ENCODE results near the gene HTRA1.

The HTRA1 gene

DNA sequence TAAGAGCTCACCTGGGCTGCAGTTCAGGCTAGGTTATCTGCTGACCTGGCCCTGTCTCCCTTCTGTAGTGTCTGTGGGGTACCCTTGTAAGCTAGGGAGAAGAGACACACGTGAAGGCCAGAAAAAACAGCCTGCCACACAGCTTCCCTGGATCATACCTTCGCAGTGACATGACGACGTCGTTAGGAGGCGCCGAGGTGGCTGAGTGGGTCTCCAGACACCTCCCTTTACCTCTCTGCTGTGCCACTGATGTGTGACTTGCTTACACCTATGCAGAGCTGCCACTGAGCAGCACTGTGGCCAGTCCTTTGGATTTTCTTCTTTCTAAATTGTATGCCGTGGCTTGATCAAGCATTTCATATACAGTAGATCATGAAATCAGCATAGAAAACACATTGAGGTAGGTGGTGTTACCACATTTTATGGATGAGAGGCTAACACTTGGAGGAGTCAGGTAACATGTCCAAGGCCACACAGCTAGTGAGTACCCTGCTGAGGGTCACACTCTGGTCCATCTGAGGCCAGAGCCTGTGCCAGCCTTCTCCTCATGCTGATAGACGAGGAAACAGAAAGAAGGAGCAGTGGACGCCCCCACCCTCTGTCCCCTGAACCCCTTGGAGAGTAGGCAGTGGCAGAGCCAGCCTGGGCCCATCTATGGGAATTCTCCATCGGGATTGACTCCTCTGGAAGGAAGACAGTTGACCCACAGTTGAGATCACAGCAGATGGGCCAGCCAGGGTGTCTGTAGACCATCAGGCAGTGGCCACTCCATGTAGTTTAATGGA, 23.1 kb downstream of the HTRA1 start:
- peaks cover 19% of the 10 kb centered on the region for H3K79me1 ChIP-seq (ENCODE audit: low read length)
- H3K4me3 ChIP-seq (ENCODE audit: low read depth, low read length): no peak overlapping the region
- H3K27ac ChIP-seq (ENCODE audit: low read depth, low read length): no peak overlapping the region
- no peak overlapping the region for H3K9ac ChIP-seq (ENCODE audit: low read length)
- DNase-seq: no peak
- peak overlapping the region; percentile 56 for H2BK12ac ChIP-seq (ENCODE audit: low read length)
- no peak overlapping the region for H3K14ac ChIP-seq (ENCODE audit: low read length)
- peaks cover 4% of the 10 kb centered on the region for H3K9me3 ChIP-seq (ENCODE audit: insufficient read depth, low read depth, low read length)
- H3K4me1 ChIP-seq (ENCODE audit: control insufficient read depth in 1 of 2, insufficient read depth in 2 of 2, low read length in 2 of 2): peaks cover 21 to 23% of the 10 kb centered on the region in 2 experiments
- H2BK120ac ChIP-seq (ENCODE audit: insufficient read depth, low read length, poor library complexity): no peak overlapping the region
- peak overlapping the region; percentile 10 for H2AK5ac ChIP-seq (ENCODE audit: low read length)
- H3K27me3 ChIP-seq (ENCODE audit: insufficient read depth, low read length): no peaks in the 10 kb centered on the region
- WGBS (ENCODE audit: extremely low coverage, insufficient coverage, insufficient read length): no CpG with 5 or more reads among the region's 11 CpGs
- H3K4me2 ChIP-seq (ENCODE audit: low read length): no peak overlapping the region
- peak overlapping the region; percentile 33 for H2BK5ac ChIP-seq (ENCODE audit: low read depth, low read length, poor library complexity)
- H3K36me3 ChIP-seq (ENCODE audit: control insufficient read depth in 1 of 2, insufficient read depth in 2 of 2, low read length in 2 of 2): peaks cover 4 to 6% of the 10 kb centered on the region in 2 experiments
- no peak overlapping the region for H3K4ac ChIP-seq (ENCODE audit: low read depth, low read length)
- H2AFZ ChIP-seq (ENCODE audit: insufficient read depth, low read length, poor library complexity): no peak overlapping the region
- H3K18ac ChIP-seq (ENCODE audit: low read length): peak overlapping the region; percentile 1
- peak overlapping the region; percentile 22 for H4K91ac ChIP-seq (ENCODE audit: low read depth, low read length)
- no peaks in the 10 kb centered on the region for H3K79me2 ChIP-seq (ENCODE audit: control insufficient read depth, insufficient read depth, low read length, poor library complexity)
- no peak overlapping the region for H4K12ac ChIP-seq (ENCODE audit: low read depth, low read length)
- no peak overlapping the region for H3K23ac ChIP-seq (ENCODE audit: low read length)
- no peak overlapping the region for H4K8ac ChIP-seq (ENCODE audit: low read depth, low read length)

DNA sequence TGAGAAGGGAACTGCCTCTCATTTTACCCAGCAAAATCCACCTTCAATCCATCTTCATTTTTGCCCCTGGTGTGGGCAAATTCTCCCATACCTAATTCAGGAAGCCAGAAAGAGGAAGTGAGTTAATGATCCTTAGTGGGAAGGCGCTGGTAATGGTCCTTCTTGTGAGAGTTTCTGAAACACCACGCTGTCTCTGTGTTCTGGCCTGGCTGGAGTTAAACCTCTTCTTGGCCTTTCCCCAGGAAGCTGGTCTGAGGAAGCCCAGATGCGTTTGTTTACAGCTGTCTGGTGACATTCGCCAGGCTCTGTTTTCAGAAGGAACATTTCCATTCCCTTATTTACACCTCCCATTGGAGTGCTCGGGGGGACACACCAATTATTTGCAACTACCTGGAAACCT, 24.3 kb downstream of the HTRA1 start:
- Histone ChIP-seq H3K18ac (ENCODE audit: low read length) (peak overlapping the region; percentile 87), H3K27ac (ENCODE audit: low read depth, low read length) (peak overlapping the region; percentile 66), H2BK5ac (ENCODE audit: low read depth, low read length, poor library complexity) (peak overlapping the region; percentile 85), H2AK5ac (ENCODE audit: low read length) (peak overlapping the region; percentile 80), H2BK120ac (ENCODE audit: insufficient read depth, low read length, poor library complexity) (peak overlapping the region; percentile 88), H2BK12ac (ENCODE audit: low read length) (peak overlapping the region; percentile 84), H3K79me1 (ENCODE audit: low read length) (peaks cover 17% of the 10 kb centered on the region), H2AFZ (ENCODE audit: insufficient read depth, low read length, poor library complexity) (no peak overlapping the region), H3K14ac (ENCODE audit: low read length) (peak overlapping the region; percentile 65), H3K4ac (ENCODE audit: low read depth, low read length) (no peak overlapping the region), H4K8ac (ENCODE audit: low read depth, low read length) (peak overlapping the region; percentile 70), H3K36me3 (ENCODE audit: control insufficient read depth in 1 of 2, insufficient read depth in 2 of 2, low read length in 2 of 2) (peaks cover 4 to 6% of the 10 kb centered on the region in 2 experiments), H3K4me3 (ENCODE audit: low read depth, low read length) (no peak overlapping the region), H3K27me3 (ENCODE audit: insufficient read depth, low read length) (no peaks in the 10 kb centered on the region), H3K4me2 (ENCODE audit: low read length) (no peak overlapping the region), H3K9me3 (ENCODE audit: insufficient read depth, low read depth, low read length) (peaks cover 4% of the 10 kb centered on the region), H4K12ac (ENCODE audit: low read depth, low read length) (no peak overlapping the region), H3K79me2 (ENCODE audit: control insufficient read depth, insufficient read depth, low read length, poor library complexity) (no peaks in the 10 kb centered on the region), H3K23ac (ENCODE audit: low read length) (no peak overlapping the region), H3K4me1 (ENCODE audit: control insufficient read depth in 1 of 2, insufficient read depth in 2 of 2, low read length in 2 of 2) (peaks cover 21 to 23% of the 10 kb centered on the region in 2 experiments), H3K9ac (ENCODE audit: low read length) (no peak overlapping the region), H4K91ac (ENCODE audit: low read depth, low read length) (peak overlapping the region; percentile 74)
- WGBS (ENCODE audit: extremely low coverage, insufficient coverage, insufficient read length): no CpG with 5 or more reads among the region's 5 CpGs
- DNase-seq: peak in 1 of 2 donors; percentile 14

DNA sequence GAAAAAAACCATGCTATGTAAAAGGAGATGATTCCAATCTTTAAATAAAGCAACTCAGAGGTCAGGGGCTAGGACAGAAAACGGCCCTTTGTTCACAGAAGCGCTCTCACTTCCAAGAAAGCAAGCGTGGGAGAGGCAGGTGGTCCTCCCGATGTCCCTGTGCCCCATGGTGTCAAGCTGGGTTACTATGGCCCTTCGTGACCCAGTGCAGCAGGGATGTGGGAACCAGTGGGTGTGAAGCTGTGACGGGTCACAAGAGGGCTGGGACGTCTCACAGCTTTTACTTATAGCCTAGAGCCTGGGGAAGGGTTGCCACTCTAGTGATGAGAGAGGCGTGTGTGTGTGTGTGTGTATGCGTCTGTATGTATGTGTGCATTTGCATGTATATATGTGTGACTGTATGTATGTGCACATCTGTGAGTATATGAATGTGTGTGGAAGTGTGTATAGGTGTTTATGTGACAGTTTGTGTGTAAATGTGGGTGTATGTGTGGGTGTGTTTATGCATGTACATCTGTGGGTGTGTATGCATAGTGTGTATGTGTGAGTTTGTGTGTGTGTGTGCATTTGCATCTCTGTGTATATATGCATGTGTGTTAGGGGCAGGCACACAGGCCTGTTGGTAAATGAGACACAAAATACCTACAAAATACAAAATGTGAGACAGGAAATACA, 25.2 kb downstream of the HTRA1 start:
- H3K4me3 ChIP-seq (ENCODE audit: low read depth, low read length): no peak overlapping the region
- H3K9me3 ChIP-seq (ENCODE audit: insufficient read depth, low read depth, low read length): no peaks in the 10 kb centered on the region
- DNase-seq: no peak
- peaks cover 4 to 8% of the 10 kb centered on the region in 2 experiments for H3K36me3 ChIP-seq (ENCODE audit: control insufficient read depth in 1 of 2, insufficient read depth in 2 of 2, low read length in 2 of 2)
- no peak overlapping the region for H3K4me2 ChIP-seq (ENCODE audit: low read length)
- no peak overlapping the region for H2AFZ ChIP-seq (ENCODE audit: insufficient read depth, low read length, poor library complexity)
- peaks cover 27 to 30% of the 10 kb centered on the region in 2 experiments for H3K4me1 ChIP-seq (ENCODE audit: control insufficient read depth in 1 of 2, insufficient read depth in 2 of 2, low read length in 2 of 2)
- no CpG with 5 or more reads among the region's 9 CpGs for WGBS (ENCODE audit: extremely low coverage, insufficient coverage, insufficient read length)
- peak overlapping the region; percentile 92 for H2AK5ac ChIP-seq (ENCODE audit: low read length)
- H3K23ac ChIP-seq (ENCODE audit: low read length): no peak overlapping the region
- no peak overlapping the region for H3K4ac ChIP-seq (ENCODE audit: low read depth, low read length)
- peak overlapping the region; percentile 73 for H3K18ac ChIP-seq (ENCODE audit: low read length)
- no peaks in the 10 kb centered on the region for H3K79me2 ChIP-seq (ENCODE audit: control insufficient read depth, insufficient read depth, low read length, poor library complexity)
- H4K8ac ChIP-seq (ENCODE audit: low read depth, low read length): no peak overlapping the region
- H3K79me1 ChIP-seq (ENCODE audit: low read length): peaks cover 22% of the 10 kb centered on the region
- no peak overlapping the region for H3K27ac ChIP-seq (ENCODE audit: low read depth, low read length)
- H4K12ac ChIP-seq (ENCODE audit: low read depth, low read length): no peak overlapping the region
- H2BK12ac ChIP-seq (ENCODE audit: low read length): peak overlapping the region; percentile 92
- peak overlapping the region; percentile 90 for H4K91ac ChIP-seq (ENCODE audit: low read depth, low read length)
- H2BK5ac ChIP-seq (ENCODE audit: low read depth, low read length, poor library complexity): peak overlapping the region; percentile 57
- H3K27me3 ChIP-seq (ENCODE audit: insufficient read depth, low read length): no peaks in the 10 kb centered on the region
- H2BK120ac ChIP-seq (ENCODE audit: insufficient read depth, low read length, poor library complexity): peak overlapping the region; percentile 18
- peak overlapping the region; percentile 88 for H3K14ac ChIP-seq (ENCODE audit: low read length)
- H3K9ac ChIP-seq (ENCODE audit: low read length): no peak overlapping the region

DNA sequence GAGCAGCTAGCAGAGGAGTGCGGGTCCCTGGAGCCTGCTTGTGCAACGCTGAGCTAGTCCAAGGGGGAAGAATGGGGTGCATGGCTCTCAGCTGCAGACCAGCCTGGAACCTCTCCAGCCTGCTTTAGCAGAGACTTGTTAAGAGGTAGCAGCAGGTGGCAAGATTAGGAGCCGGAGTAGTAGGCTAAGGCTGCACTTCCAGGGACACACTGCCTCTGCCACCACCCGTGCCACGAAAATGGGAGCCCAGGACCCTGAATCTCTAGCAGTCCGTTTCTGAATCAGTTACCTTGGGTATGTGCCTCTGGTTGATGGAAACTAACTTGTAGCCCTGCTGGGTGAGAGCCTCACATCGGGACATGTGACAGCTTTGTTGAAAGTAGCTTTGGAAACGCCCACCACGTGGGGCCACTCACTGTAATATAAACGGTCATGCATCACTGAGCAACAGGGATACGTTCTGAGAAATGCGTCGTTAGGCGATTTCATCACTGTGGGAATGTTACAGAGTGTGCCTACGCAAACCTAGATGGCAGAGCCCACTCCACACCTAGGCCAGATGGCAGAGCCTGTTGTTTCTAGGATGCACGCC, 25.9 kb downstream of the HTRA1 start:
- Histone ChIP-seq H4K91ac (ENCODE audit: low read depth, low read length) (no peak overlapping the region), H4K12ac (ENCODE audit: low read depth, low read length) (no peak overlapping the region), H3K27me3 (ENCODE audit: insufficient read depth, low read length) (no peaks in the 10 kb centered on the region), H3K4me2 (ENCODE audit: low read length) (no peak overlapping the region), H3K79me2 (ENCODE audit: control insufficient read depth, insufficient read depth, low read length, poor library complexity) (no peaks in the 10 kb centered on the region), H3K23ac (ENCODE audit: low read length) (no peak overlapping the region), H3K18ac (ENCODE audit: low read length) (no peak overlapping the region), H3K4ac (ENCODE audit: low read depth, low read length) (no peak overlapping the region), H2AK5ac (ENCODE audit: low read length) (no peak overlapping the region), H2BK5ac (ENCODE audit: low read depth, low read length, poor library complexity) (no peak overlapping the region), H3K79me1 (ENCODE audit: low read length) (peaks cover 22% of the 10 kb centered on the region), H2BK12ac (ENCODE audit: low read length) (peak overlapping the region; percentile 23), H3K9me3 (ENCODE audit: insufficient read depth, low read depth, low read length) (no peaks in the 10 kb centered on the region), H4K8ac (ENCODE audit: low read depth, low read length) (no peak overlapping the region), H3K36me3 (ENCODE audit: control insufficient read depth in 1 of 2, insufficient read depth in 2 of 2, low read length in 2 of 2) (peaks cover 4 to 8% of the 10 kb centered on the region in 2 experiments), H2AFZ (ENCODE audit: insufficient read depth, low read length, poor library complexity) (no peak overlapping the region), H2BK120ac (ENCODE audit: insufficient read depth, low read length, poor library complexity) (no peak overlapping the region), H3K4me3 (ENCODE audit: low read depth, low read length) (no peak overlapping the region), H3K14ac (ENCODE audit: low read length) (no peak overlapping the region), H3K27ac (ENCODE audit: low read depth, low read length) (no peak overlapping the region), H3K4me1 (ENCODE audit: control insufficient read depth in 1 of 2, insufficient read depth in 2 of 2, low read length in 2 of 2) (peaks cover 27 to 30% of the 10 kb centered on the region in 2 experiments), H3K9ac (ENCODE audit: low read length) (no peak overlapping the region)
- DNase-seq: no peak
- WGBS (ENCODE audit: extremely low coverage, insufficient coverage, insufficient read length): no CpG with 5 or more reads among the region's 16 CpGs

Data from trophoblast cell (in vitro differentiated cells and primary cell).